Measurements from ENCODE around the gene GRIK4. TPM values are rescaled to one million over a fixed set of nuclear protein-coding genes. Genes with fewer than 3 reads are reported as not detected.

GRIK4 gene
- total RNA-seq, 1 donor from 2014 or later = 0.11 TPM

DNA sequence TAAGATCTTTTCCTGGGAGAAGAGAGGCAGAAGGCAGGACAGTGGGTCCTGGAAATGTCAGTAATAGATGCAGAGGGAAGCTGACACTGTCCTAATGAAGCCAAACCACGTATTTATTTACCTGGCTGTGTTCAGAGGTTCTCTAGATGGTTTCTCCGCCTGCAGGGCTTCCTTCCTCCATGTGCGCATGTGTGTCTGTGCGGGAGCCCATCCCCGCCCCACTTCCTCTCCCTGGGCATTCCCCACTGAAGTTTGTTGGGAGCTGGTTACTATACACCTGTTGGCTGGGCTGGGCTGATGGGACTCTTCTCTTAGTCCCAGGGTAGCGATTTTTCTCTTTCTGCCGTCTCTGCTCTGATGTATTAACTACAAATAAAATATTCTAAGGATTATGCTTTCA is 307.5 kb downstream of the GRIK4 start:
- ATAC-seq (ENCODE audit: poor library complexity) (no peak), DNase-seq (no peak)
- intact Hi-C loops (cut with DNase I) = no loop called here

DNA sequence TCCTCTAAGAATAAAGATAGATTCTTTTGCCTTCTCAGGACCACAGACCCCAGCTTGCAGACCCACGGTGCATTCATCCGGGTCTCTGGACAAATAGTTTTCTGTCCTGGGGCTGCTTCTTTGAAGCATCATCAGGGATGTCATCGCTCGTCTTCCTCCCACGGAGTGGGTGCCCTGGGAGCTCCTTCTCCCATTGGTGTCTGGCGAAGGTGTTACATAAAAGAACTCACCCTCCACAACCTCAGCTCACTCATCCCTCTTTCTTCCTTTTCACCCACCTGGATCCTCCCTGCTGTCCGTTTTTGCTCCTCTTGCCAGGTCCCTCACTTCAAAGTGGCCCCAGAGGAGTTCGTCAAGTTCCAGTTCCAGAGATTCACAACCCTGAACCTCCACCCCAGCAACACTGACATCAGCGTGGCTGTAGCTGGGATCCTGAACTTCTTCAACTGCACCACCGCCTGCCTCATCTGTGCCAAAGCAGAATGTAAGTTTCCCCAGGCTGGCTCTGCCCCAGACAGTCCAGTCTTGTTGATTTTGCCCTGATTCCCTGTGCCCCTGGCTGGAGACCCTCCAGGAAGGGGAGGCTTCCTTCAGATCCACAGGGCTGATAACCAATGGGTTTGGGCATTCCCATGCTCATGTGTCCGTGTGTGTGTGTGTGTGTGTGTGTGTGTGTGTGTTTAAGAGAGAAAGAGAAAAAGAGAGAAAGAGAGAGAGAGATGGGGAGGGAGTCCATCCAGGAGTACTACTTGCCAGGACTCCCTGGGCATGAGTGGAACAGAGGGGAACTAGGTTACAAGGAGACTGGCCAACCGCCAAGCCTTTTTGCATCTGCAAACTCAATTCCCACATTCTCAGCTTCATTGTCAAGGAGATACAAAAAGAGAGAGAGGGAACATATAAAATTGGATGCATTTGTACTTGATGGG is 308.2 kb downstream of the GRIK4 start:
- no peak for ATAC-seq (ENCODE audit: poor library complexity)
- DNase-seq = no peak
- intact Hi-C loops (cut with DNase I) = no loop called here

DNA sequence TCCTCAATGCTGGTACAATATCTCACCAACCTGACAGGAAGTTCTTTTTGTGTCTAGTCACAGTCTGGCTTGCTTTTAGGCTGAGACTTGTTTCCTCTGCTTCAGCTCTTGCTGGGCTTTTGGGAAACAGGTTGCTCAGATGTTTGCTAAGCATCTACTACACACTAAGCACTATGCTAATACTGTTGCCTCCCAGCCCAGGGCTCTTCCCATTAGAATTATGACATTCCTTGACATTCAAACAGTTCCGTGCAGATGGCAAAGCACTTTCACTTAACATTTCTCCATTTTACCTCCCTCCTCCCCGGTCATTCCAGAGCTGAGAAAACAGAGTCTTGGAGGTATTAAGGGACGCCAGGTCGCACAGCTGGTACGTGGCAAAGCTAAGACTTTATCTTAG is 311.6 kb downstream of the GRIK4 start:
- DNase-seq (no peak), ATAC-seq (ENCODE audit: poor library complexity) (no peak)
- intact Hi-C loops (cut with DNase I) = no loop called here

DNA sequence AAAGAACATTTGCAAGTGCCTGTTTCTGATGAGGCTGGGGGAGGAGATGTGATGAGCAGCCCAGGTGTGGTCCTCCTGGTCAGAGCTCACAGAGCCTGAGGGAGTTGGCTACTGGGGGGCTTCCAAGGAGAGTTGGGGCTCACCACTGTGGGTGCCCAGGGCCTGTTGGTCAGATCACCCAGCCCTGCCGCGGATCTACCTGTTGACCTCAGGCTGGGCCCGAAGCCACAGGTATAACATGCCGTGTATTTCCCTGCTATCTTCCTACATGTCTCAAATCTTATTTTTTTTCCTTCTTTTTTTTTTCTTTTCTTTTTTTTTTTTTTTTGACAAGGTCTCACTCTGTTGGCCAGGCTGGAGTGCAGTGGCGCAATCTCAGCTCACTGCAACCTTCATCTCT is 312.7 kb downstream of the GRIK4 start:
- DNase-seq = no peak
- no peak for ATAC-seq (ENCODE audit: poor library complexity)
- intact Hi-C loops (cut with DNase I) = no loop called here

DNA sequence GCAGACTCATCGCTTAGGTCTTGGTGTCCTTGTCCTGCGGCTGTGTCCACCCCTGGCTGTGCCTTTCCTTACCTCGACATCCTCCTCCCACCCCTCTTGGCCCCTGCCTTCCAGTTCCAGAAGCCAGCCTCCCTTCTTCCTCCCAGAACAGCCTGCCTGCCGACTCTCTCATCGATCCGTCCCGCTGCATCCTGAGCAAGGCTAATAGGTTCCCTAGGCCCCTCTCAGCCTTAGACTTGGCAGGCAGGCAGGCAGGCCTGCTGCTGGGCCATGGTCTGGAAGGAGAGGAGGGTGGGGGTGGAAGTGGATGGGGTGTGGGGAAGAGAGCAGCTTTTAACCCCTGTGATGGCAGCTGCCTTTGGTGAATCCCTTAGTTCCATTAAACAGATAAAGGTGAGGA is 315.6 kb downstream of the GRIK4 start:
- intact Hi-C loops (cut with DNase I) = no loop called here
- DNase-seq = no peak
- no peak for ATAC-seq (ENCODE audit: poor library complexity)

- ATAC-seq (ENCODE audit: poor library complexity) (no peak), DNase-seq (no peak)
- intact Hi-C loops (cut with DNase I) = no loop called here
Observed at GRCh38 chr11:120827820-120828219, 316.3 kb downstream of the GRIK4 start.

DNA sequence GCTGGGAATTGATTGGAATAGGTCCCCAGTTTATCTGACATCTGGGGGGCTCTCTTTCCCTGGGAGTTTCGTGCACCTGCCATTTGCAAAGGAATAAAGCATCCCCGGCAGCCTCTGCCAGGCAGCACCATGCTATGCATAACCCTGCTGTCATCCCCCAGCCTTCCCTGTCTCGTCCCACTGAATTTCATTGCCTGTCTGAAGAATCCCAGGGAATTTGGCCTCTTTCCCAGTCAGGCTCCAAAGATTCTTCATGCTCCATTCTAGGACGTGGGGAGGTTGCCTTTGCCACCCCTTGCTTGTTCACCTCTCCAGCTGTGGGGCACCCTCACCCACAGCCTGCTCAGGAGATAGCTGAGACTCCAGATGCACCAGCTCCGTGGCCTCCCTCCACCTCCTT is 317.3 kb downstream of the GRIK4 start:
- DNase-seq (no peak), ATAC-seq (ENCODE audit: poor library complexity) (no peak)
- intact Hi-C loops (cut with DNase I) = no loop called here

DNA sequence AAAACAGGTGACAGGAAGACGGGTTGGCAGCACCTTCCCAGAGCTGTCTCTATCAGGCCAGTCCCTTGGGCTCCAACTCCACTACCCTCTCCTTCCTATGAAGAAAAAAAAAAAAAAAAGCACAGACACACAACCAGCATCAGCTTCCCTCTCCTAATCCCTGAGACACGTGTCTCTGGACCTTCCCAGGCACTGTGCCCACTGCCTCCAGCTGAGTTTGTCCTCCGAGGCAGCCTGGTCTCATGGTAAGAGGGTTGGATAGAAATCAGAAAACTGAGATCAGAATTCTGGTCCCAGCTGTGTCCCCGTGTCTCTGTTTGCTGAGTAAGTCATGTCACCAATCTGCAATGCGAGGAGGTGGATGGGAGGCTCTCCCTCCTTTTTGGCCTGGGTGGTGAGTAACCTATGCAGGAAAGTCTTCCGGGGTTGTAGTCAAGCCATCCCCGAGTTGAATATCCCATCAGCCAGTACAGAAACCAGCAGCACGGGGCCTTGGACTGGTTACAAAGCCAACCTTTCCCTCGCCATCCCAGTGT is 318.6 kb downstream of the GRIK4 start:
- ATAC-seq (ENCODE audit: poor library complexity) = no peak
- intact Hi-C loops (cut with DNase I) = no loop called here
- DNase-seq = no peak

DNA sequence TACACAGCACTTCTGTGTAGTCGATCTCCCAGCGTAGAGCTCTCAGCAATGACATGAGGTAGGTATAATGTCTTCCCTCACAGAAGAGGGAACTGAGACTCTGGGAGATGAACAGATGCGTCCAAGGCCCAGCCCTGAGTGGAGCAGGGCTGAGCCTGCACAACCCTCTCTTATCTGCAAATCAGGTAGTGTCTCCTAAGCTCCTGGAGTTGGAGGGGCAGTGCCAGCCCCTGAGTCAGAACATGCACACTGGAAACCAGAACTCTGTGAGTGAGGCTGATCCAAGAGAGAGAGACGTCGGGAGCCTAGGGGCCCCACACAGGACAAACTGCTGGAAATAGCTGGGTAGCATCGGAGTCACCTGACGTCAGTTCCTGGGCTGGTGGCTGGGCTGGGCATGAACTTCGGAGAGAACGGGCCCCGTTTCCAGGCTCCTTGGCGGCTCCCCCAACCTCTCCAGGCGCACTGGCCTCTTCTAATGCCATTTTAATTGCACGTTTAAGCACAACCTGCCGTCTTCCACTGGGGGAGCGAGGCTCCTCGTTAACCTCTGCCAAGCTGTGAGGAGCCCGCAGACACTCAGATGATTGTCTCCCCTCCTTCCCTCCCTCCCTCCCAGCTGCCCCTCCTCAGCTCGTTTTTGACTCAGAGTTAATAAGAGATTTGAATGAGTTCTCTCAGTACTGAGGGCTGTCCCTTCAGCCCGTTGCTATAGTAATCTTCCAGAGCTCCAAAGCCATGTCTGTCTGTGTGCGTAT is 321.1 kb downstream of the GRIK4 start:
- intact Hi-C loops (cut with DNase I) = no loop called here
- no peak for ATAC-seq (ENCODE audit: poor library complexity)
- no peak for DNase-seq

DNA sequence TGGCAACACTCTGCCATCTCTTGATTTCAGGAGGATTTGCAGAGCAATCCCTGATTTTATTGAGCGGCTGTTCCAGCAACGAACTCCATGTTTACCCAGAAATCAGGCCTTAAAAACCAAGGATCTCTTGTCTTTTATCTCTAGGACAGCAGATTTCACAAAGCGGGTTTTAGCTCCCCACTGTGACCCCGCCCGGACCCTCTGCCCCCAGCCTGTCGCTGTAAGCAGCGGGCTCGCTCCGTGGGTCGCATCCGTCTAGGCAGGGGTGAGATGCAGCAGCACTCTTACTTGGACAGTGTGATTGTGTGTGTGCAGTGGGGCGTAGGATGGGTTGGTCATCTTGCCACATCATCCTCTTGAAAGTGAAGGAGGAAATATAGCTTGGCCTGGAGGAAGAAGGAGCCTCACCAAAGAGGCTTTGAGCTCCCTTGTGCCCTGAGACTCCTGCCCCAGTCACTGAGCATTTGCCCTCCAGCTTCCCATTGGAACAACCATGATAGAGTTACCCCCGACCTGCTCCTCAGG is 323.2 kb downstream of the GRIK4 start:
- DNase-seq (no peak), ATAC-seq (ENCODE audit: poor library complexity) (no peak)
- intact Hi-C loops (cut with DNase I) = no loop called here

- intact Hi-C loops (cut with DNase I) = no loop called here
- ATAC-seq (ENCODE audit: poor library complexity) (no peak), DNase-seq (no peak)
Observed at GRCh38 chr11:120835601-120836228, 324.2 kb downstream of the GRIK4 start.

DNA sequence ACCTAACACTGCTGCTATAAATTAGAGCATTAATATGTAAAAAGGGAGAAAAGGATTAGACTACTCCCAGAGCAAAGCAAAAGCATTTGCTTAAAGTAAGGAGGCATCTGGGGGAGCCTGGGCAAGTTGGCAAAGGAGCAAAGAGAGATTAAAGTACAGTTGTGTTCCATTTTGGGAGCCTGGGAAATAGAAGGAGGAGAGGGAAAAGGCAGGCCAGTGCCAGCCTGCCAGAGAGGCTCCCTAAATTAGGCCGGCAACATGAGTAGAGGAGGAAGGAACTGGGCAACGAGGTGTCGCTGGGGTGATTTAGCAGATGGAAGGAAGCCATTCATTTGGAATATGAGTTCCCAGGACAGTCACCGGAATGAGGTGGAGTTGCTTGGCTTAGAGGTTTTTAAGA is 326.1 kb downstream of the GRIK4 start:
- intact Hi-C loops (cut with DNase I) = no loop called here
- DNase-seq = no peak
- ATAC-seq (ENCODE audit: poor library complexity) = no peak

- intact Hi-C loops (cut with DNase I) = no loop called here
- ATAC-seq (ENCODE audit: poor library complexity) (no peak), DNase-seq (no peak)
Observed at GRCh38 chr11:120839201-120839600, 327.7 kb downstream of the GRIK4 start.

DNA sequence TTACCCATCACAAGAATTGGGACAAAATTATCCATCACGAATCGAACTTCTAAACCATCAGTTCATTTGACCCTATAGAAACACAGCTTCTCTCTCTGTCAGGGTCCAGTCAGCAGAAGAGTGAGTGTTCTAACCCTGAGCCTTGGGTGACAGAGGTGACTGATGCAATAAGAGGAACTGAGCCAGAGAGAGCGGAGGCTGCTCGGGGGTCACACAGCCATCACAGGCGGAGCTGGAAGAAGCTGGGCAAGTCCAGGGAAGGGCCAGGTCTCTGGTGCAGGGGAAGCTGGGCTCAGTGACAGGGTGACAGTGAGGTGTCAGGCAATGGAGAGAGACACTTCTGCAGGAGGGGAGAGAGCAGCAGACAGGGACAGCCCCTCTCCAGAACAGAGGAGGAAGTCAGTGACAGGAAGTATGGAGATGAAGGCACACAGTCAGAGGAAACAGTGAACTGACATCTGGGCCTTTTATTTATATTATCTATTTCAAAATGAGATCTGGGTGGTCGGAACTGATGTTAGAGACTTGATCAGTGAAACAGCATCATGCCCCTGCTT is 328.4 kb downstream of the GRIK4 start:
- no peak for ATAC-seq (ENCODE audit: poor library complexity)
- DNase-seq = no peak
- intact Hi-C loops (cut with DNase I) = no loop called here

GRCh38 chr11:120840661-120841060 is 329.1 kb downstream of the GRIK4 start:
- DNase-seq = no peak
- intact Hi-C loops (cut with DNase I) = no loop called here
- no peak for ATAC-seq (ENCODE audit: poor library complexity)

- intact Hi-C loops (cut with DNase I) = no loop called here
- no peak for DNase-seq
- ATAC-seq (ENCODE audit: poor library complexity) = no peak
Observed at GRCh38 chr11:120841074-120841473, 329.5 kb downstream of the GRIK4 start.

- no peak for ATAC-seq (ENCODE audit: poor library complexity)
- intact Hi-C loops (cut with DNase I) = no loop called here
- no peak for DNase-seq
Observed at GRCh38 chr11:120842195-120842594, 330.6 kb downstream of the GRIK4 start.

- DNase-seq (no peak), ATAC-seq (ENCODE audit: poor library complexity) (no peak)
- intact Hi-C loops (cut with DNase I) = no loop called here
Observed at GRCh38 chr11:120853435-120853834, 341.9 kb downstream of the GRIK4 start.

DNA sequence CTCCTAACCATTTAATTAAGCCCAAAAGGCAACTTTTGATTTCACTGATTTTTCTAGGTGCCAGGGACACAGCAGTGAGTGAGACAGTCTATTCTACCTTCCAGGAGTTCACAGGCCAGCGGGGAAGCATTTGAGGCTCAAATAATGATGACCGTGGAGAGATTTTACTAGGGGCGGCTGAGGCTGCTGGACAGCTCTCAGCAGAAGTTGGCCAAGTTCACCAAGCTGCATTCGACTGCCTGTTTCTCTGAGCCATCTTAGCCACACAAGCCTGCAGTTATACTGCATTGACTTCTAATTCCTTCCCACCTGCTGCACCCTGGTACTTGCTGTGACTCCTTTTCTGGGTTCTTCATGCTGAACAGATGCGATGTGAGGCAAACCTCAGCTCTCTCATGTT is 343.4 kb downstream of the GRIK4 start:
- intact Hi-C loops (cut with DNase I) = no loop called here
- ATAC-seq (ENCODE audit: poor library complexity) = no peak
- DNase-seq = no peak
